Stomach (tissue), 9 donors: ENCODE data around the gene ACTG1. TPM values are rescaled to one million over a fixed set of nuclear protein-coding genes. Genes with fewer than 3 reads are reported as not detected.

ENCODE experiments used
- DNase-seq, 2 donors: peaks; one replicate each; pipeline versions ENCODE4 v3.0.0 to v3.0.0-alpha.2; 2013 to 2019
- H3K27ac ChIP-seq, 5 donors: fragments of 200-600 bp in 4 of 5; sonication (generic) in 4 of 5; one replicate each; pipeline ENCODE4 v1.5.1; 2013 to 2019; ENCODE audit warnings: mild to moderate bottlenecking in 1 of 5, moderate library complexity in 1 of 5
- H3K27me3 ChIP-seq, 3 donors: fragments of 200-600 bp; sonication (generic); one replicate each; pipeline ENCODE4 v1.5.1; 2017 to 2019; ENCODE audit warnings: mixed run types in 1 of 3
- H3K36me3 ChIP-seq, 4 donors: fragments of 200-600 bp; sonication (generic); 1 replicate in 3 of 4; 2 replicates in 1 of 4; pipeline ENCODE4 v1.5.1; 2016 to 2019
- H3K4me1 ChIP-seq, 4 donors: fragments of 200-600 bp; sonication (generic); one replicate each; pipeline ENCODE4 v1.5.1; 2016 to 2019
- H3K4me3 ChIP-seq, 4 donors: fragments of 200-600 bp; sonication (generic) in 3 of 4; one replicate each; pipeline ENCODE4 v1.5.1; 2016 to 2019; ENCODE audit warnings: mild to moderate bottlenecking in 1 of 4
- H3K9me3 ChIP-seq, 4 donors: fragments of 200-600 bp; sonication (generic); one replicate each; pipeline ENCODE4 v1.5.1; 2016 to 2019
- CTCF ChIP-seq, 7 experiments: fragments of 450-650 bp in 4 of 7; fragments of 200-600 bp in 3 of 7; sonication (generic) in 3 of 7; IDR thresholded peaks; one replicate each; pipeline ENCODE4 v1.5.1; 2016 to 2019; ENCODE audit warnings: antibody characterized with exemption in 7 of 7, control low read depth in 2 of 7, mild to moderate bottlenecking in 1 of 7
- EP300 ChIP-seq: sonication (generic); formaldehyde crosslinking; IDR thresholded peaks from one replicate; pipeline ENCODE4 v1.6.1; 2017; ENCODE audit warnings: antibody characterized with exemption
- POLR2A ChIP-seq, 4 donors: fragments of 450-650 bp; IDR thresholded peaks; one replicate each; pipeline ENCODE4 v1.6.1; 2016; ENCODE audit warnings: antibody characterized with exemption in 4 of 4, control low read depth in 2 of 4, mild to moderate bottlenecking in 1 of 4, moderate library complexity in 1 of 4
- POLR2AphosphoS5 ChIP-seq, 3 donors: sonication (generic); formaldehyde crosslinking; IDR thresholded peaks; one replicate each; pipeline ENCODE4 v1.6.1; 2016; ENCODE audit warnings: antibody characterized with exemption in 3 of 3
- WGBS, 5 donors: extraction: QIAGEN DNeasy Blood & Tissue Kit in 3 of 5; methylation state at CpG; one replicate each; pipeline versions ENCODE4 v1.1.5 to v1.1.7; 2013 to 2018; 5-methylcytosine and 5-hydroxymethylcytosine counted together
- intact Hi-C: fragments of 100-400 bp; cut with DNase I; formaldehyde crosslinking; loops from one replicate; pipeline ENCODE4 v1.15.1; 2023; ENCODE audit warnings: low total_unique reads
- polyA plus RNA-seq, 3 donors: library from polyadenylated mRNA; stranded (reverse); fragments of 200-250 nt; gene quantifications; one replicate each; pipeline ENCODE4 v1.2.3, GENCODE V29; 2013
- total RNA-seq, 5 donors: library from RNA; depleted of rRNA; stranded (reverse); fragments of >200 nt; gene quantifications; one replicate each; pipeline versions ENCODE4 v1.1.0 to v1.2.3, GENCODE V29; 2014 to 2016
- donor health status: healthy with polysubstance abuse.
- donor health status: Bipolar disorder and iron deficiency.
- donor health status: healthy.

ACTG1 gene
- total and polyA plus RNA-seq, 8 donors, result 978 to 2,952 (median 1,922) TPM

GRCh38 chr17:81549031-81549557 is 36.5 kb upstream of the ACTG1 start:
- Histone ChIP-seq H3K36me3 (peaks cover 27 to 67% (median 65%) of the 10 kb centered on the region in 4 donors), H3K27me3 (no peaks in the 10 kb centered on the region), H3K4me1 (peaks cover 19 to 33% (median 32%) of the 10 kb centered on the region in 4 donors), H3K9me3 (no peaks in the 10 kb centered on the region), H3K27ac (no peak overlapping the region), H3K4me3 (no peak overlapping the region)
- whole genome bisulfite sequencing, 5 donors, result 73 to 87% (median 79%) methylated on average over 15 to 16 of the region's 16 CpGs
- DNase-seq, result no peak
- TF ChIP-seq POLR2AphosphoS5 (IDR thresholded peaks at IDR 0.05) (no peak), POLR2A (IDR thresholded peaks at IDR 0.05) (no peak), EP300 (no peak), CTCF (IDR thresholded peaks at IDR 0.05) (no peak)
- intact Hi-C loops, result no loop called here

GRCh38 chr17:81547614-81547982 is 35.0 kb upstream of the ACTG1 start:
- TF ChIP-seq POLR2AphosphoS5 (IDR thresholded peaks at IDR 0.05) (no peak), POLR2A (IDR thresholded peaks at IDR 0.05) (no peak), EP300 (no peak), CTCF (IDR thresholded peaks at IDR 0.05) (no peak)
- no peak overlapping the region for H3K4me3 ChIP-seq
- H3K27me3 ChIP-seq, result no peaks in the 10 kb centered on the region
- no peak for DNase-seq
- WGBS, 5 donors, result 80 to 92% (median 85%) methylated on average over 8 to 14 of the region's 14 CpGs
- H3K9me3 ChIP-seq, result no peaks in the 10 kb centered on the region
- intact Hi-C loops, result no loop called here
- H3K36me3 ChIP-seq, result peaks cover 34 to 82% (median 80%) of the 10 kb centered on the region in 4 donors
- no peak overlapping the region for H3K27ac ChIP-seq
- H3K4me1 ChIP-seq, result peaks cover 9 to 20% (median 18%) of the 10 kb centered on the region in 4 donors

GRCh38 chr17:81546906-81547613 is 34.5 kb upstream of the ACTG1 start:
- H3K36me3 ChIP-seq, result peaks cover 35 to 87% (median 85%) of the 10 kb centered on the region in 4 donors
- no peak overlapping the region for H3K27ac ChIP-seq
- H3K4me3 ChIP-seq, result no peak overlapping the region
- H3K4me1 ChIP-seq, result peaks cover 9 to 20% (median 17%) of the 10 kb centered on the region in 4 donors
- H3K9me3 ChIP-seq, result no peaks in the 10 kb centered on the region
- TF ChIP-seq POLR2A (IDR thresholded peaks at IDR 0.05), result no peak
- H3K27me3 ChIP-seq, result no peaks in the 10 kb centered on the region
- 82 to 89% (median 84%) methylated on average over 30 to 36 of the region's 36 CpGs for WGBS, 5 donors
- no peak for DNase-seq
- intact Hi-C loops, result no loop called here

- 88 to 89% (median 88%) methylated on average over 13 to 24 of the region's 24 CpGs; no CpG with 5 or more reads in 1 of the 5 donors for WGBS, 5 donors
- Histone ChIP-seq H3K36me3 (peaks cover 44 to 96% (median 95%) of the 10 kb centered on the region in 4 donors), H3K4me3 (no peak overlapping the region), H3K27me3 (no peaks in the 10 kb centered on the region), H3K4me1 (peaks cover 0 to 5% (median 2%) of the 10 kb centered on the region in 4 donors), H3K27ac (no peak overlapping the region), H3K9me3 (no peaks in the 10 kb centered on the region)
- intact Hi-C loops, result no loop called here
- TF ChIP-seq POLR2AphosphoS5 (IDR thresholded peaks at IDR 0.05), result no peak
- TF ChIP-seq CTCF (IDR thresholded peaks at IDR 0.05), result no peak
- no peak for TF ChIP-seq POLR2A (IDR thresholded peaks at IDR 0.05)
- no peak for TF ChIP-seq EP300
- DNase-seq, result no peak
These were observed 32.8 kb upstream of the ACTG1 start for GRCh38 chr17:81545160-81545949.
